Measurements from ENCODE around the gene LGALS9B.
"Not testable (repeated sequence)": the region's sequence is repeated elsewhere in the genome, so short reads cannot be mapped to it uniquely, and the experiment has no call there.

The LGALS9B gene

GRCh38 chr17:20466999-20467398, 340 bp downstream of the LGALS9B start:
- DNase-seq (ENCODE audit: low spot score), result not testable (repeated sequence)

GRCh38 chr17:20466553-20466952, 786 bp downstream of the LGALS9B start:
- not testable (repeated sequence) for DNase-seq (ENCODE audit: low spot score)

DNA sequence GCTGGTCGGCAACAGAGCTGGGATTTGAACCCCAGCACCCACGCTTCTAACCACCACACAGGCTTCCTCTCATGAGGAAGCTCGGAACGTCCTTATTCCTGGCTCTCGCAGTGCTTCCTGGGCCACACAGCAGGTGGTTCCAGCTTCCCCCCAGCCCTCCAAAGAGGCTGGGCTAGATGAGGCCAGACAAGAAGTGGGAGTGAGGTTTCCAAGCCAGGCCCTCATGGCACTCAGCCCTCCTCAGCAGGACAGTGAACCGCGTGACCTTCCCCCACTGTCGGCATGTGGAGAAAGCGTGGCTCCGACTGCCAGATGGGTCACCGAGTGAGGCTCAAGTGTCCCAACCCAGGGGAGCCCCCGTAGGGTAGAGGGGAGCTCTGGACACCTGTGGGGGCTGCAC, 1.8 kb downstream of the LGALS9B start:
- not testable (repeated sequence) for DNase-seq (ENCODE audit: low spot score)

- DNase-seq (ENCODE audit: low spot score), result not testable (repeated sequence)
Measured at GRCh38 chr17:20464854-20465414, 2.4 kb downstream of the LGALS9B start.

GRCh38 chr17:20462158-20462557, 5.2 kb downstream of the LGALS9B start:
- DNase-seq (ENCODE audit: low spot score), result not testable (repeated sequence)

DNA sequence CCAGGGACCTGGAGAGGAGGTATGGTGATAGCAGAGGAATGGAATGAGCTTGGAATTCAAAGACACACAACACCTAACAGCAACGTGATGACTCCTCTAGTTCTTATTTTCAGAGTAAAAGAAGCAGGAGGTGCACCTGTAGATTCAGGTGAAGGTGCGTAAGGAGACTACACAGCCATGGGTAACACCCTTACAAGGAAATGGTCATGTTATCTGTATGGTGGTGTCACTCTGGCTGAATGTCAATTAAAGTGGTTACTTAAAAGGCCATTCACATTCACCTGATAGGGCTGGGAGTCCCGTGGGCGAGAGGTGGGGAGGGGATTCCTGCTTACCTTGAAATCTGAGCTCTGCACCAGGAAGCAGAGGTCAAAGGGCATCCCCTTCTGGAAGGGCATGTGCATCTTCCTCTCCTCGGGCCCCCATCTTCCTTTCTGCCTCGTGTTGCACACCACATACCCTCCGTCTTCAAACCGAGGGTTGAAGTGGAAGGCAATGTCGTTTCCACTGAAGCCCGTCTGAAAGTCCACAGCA, 9.4 kb downstream of the LGALS9B start:
- not testable (repeated sequence) for DNase-seq (ENCODE audit: low spot score)

DNA sequence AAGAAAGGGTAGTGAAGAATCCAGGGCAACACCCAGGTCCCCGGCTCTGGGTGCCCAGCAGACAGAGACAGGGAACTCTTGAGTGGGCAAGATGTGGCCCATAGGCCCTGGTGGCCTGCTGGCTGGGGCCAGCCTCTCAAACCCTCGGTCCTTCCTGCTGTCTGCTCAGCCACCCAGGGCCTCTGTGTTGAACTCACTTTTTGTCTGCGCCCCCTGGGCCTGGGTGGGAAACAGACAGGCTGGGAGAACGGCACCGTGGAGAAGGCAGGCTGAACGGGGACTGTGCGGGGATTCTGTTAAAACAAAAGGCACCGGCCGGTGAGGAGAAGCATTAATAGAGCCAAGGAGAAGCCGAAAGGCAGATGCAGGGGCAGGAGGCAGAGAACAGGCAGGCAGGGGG, 12.2 kb downstream of the LGALS9B start:
- not testable (repeated sequence) for DNase-seq (ENCODE audit: low spot score)

GRCh38 chr17:20453820-20454434, 13.4 kb downstream of the LGALS9B start:
- not testable (repeated sequence) for DNase-seq (ENCODE audit: low spot score)

DNA sequence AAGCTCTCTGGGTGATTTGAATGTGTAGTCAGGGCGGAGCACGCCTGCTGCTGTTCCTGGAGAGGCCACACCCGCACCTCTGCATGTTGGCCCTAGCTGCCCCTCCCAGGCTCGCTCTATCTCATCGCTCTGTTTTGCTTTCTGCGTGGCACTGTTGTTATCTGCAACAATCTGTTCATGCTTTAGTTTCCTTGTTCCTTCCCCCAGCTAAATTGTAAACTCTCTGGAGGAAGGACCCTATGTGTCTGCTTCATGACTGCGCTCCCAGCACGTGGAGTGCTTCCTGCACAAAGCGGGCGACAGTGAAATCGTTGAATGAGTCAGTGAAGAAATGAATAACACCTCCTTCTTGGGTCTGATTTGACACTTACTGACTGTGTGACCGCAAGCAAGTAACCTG, 16.5 kb downstream of the LGALS9B start:
- not testable (repeated sequence) for DNase-seq (ENCODE audit: low spot score)

GRCh38 chr17:20447534-20448321, 19.6 kb downstream of the LGALS9B start:
- not testable (repeated sequence) for DNase-seq (ENCODE audit: low spot score)

GRCh38 chr17:20446895-20447294, 20.4 kb downstream of the LGALS9B start:
- DNase-seq (ENCODE audit: low spot score), result not testable (repeated sequence)

- not testable (repeated sequence) for DNase-seq (ENCODE audit: low spot score)
Measured at GRCh38 chr17:20444581-20445236, 22.6 kb downstream of the LGALS9B start.

- DNase-seq (ENCODE audit: low spot score), result not testable (repeated sequence)
Measured at GRCh38 chr17:20444173-20444572, 23.2 kb downstream of the LGALS9B start.

- not testable (repeated sequence) for DNase-seq (ENCODE audit: low spot score)
Measured at GRCh38 chr17:20443632-20444031, 23.7 kb downstream of the LGALS9B start.

GRCh38 chr17:20440665-20441064, 26.7 kb downstream of the LGALS9B start:
- DNase-seq (ENCODE audit: low spot score), result not testable (repeated sequence)

GRCh38 chr17:20435166-20435565, 32.2 kb downstream of the LGALS9B start:
- DNase-seq (ENCODE audit: low spot score), result not testable (repeated sequence)

GRCh38 chr17:20433382-20433781, 34.0 kb downstream of the LGALS9B start:
- not testable (repeated sequence) for DNase-seq (ENCODE audit: low spot score)

GRCh38 chr17:20427264-20427663, 40.1 kb downstream of the LGALS9B start:
- DNase-seq (ENCODE audit: low spot score), result not testable (repeated sequence)

GRCh38 chr17:20422826-20423225, 44.5 kb downstream of the LGALS9B start:
- DNase-seq (ENCODE audit: low spot score), result not testable (repeated sequence)

GRCh38 chr17:20418838-20419237, 48.5 kb downstream of the LGALS9B start:
- not testable (repeated sequence) for DNase-seq (ENCODE audit: low spot score)

DNA sequence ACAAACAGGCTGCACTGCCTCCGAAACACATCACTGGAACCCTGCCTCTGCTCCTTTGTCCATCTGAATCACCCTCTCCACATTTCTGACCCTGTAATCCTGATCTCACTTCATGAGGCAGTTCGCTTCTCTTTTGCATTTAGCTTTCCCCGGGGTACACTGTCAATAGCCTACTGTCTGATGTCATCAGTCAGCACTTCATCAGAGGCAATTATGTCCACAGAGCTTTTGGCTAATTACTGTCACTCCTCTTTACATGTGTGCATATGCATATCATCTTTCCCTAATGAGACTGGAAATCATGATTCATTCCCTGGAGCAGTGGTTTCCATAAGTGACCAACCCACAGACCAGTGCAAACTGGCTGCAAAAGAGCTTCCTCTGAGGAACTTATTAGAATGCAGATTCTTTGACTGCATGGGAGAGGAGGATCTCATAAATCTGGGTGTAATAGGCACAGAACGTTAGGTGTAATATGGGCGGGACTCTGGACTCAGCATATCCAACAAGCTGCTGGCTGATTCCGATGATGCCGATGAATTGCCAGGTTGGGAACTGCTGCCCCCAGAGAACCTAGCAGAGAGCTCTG, 49.8 kb downstream of the LGALS9B start:
- DNase-seq (ENCODE audit: low spot score), result not testable (repeated sequence)

Data from COLO829 (cell line).